Fibroblast of lung (primary cell): ENCODE measurements around the gene KIAA2012.

Experiments
- CTCF ChIP-seq, 2 donors: IDR thresholded peaks in 1 of 2; conservative IDR thresholded peaks in 1 of 2; 1 replicate in 1 of 2; 2 replicates in 1 of 2; pipeline ENCODE4 v1.5.1; 2011 to 2012; ENCODE audit warnings: low read length in 2 of 2, control low read depth in 1 of 2, inconsistent platforms in 1 of 2, low read depth in 1 of 2, mild to moderate bottlenecking in 1 of 2
- EZH2 ChIP-seq: IDR thresholded peaks from 2 replicates; pipeline ENCODE4 v1.5.1; 2012; ENCODE audit warnings: low read length, control low read depth, mild to moderate bottlenecking; ENCODE audit errors: missing control alignments

- TF ChIP-seq EZH2 (no peak), CTCF (conservative IDR thresholded peaks at IDR 0.05 in 1 of 2, IDR thresholded peaks at IDR 0.05 in 1 of 2; ENCODE audit: low read depth in 1 of 2, low read length in 2 of 2) (no peak)
Measured at GRCh38 chr2:202251494-202251893, 178.4 kb downstream of the KIAA2012 start.
